Neural cell (in vitro differentiated cells): ENCODE results near the gene STARD5.

Source experiments
- EP300 ChIP-seq: fragments of 450-650 bp; conservative IDR thresholded peaks from 2 replicates; pipeline ENCODE4 v1.6.1; 2014; ENCODE audit warnings: antibody characterized with exemption, mild to moderate bottlenecking, moderate library complexity; ENCODE audit not compliant: poor library complexity, severe bottlenecking
- EZH2 ChIP-seq: fragments of 200-600, 300-800 bp; shearing (Covaris generic), sonication (generic); IDR thresholded peaks from 2 replicates; pipeline ENCODE4 v1.6.1; 2014; ENCODE audit warnings: antibody characterized with exemption, low read length, borderline replicate concordance, mild to moderate bottlenecking; ENCODE audit not compliant: insufficient read depth, poor library complexity, severe bottlenecking
- POLR2AphosphoS5 ChIP-seq: IDR thresholded peaks from 2 replicates; pipeline ENCODE4 v1.6.1; 2012
- RAD21 ChIP-seq: fragments of 450-650 bp; conservative IDR thresholded peaks from 2 replicates; pipeline ENCODE4 v1.6.1; 2014; ENCODE audit warnings: antibody characterized with exemption, mild to moderate bottlenecking, moderate library complexity
- TAF1 ChIP-seq: IDR thresholded peaks from 2 replicates; pipeline ENCODE4 v1.6.1; 2012; ENCODE audit warnings: low read depth
- TF ChIP-seq, protein P1 (sequence below): fragments of 450-650 bp; IDR thresholded peaks from 2 replicates; pipeline ENCODE4 v1.5.1; 2014; ENCODE audit warnings: antibody characterized with exemption, mild to moderate bottlenecking, moderate library complexity; ENCODE audit not compliant: poor library complexity, severe bottlenecking

DNA sequence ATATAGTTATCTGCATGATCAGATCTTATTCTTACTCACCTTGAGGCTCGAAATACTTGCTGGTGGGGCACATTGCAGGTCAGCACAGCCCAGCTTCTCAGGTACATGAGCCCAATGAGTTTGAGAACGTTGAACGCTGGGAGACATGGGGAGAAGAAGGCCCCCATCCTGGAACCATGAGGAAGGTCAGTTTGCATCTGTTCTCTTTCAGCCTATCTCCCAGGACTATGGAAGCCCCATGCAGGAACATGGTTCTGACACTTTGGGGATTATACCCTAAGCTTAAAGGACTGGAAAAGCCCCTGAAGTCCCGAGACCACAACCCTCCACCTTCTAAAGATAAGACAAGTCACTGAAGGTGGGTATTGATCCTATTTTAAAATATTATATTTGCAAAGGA lies 17.4 kb upstream of the STARD5 start:
- TF ChIP-seq, protein P1, sequence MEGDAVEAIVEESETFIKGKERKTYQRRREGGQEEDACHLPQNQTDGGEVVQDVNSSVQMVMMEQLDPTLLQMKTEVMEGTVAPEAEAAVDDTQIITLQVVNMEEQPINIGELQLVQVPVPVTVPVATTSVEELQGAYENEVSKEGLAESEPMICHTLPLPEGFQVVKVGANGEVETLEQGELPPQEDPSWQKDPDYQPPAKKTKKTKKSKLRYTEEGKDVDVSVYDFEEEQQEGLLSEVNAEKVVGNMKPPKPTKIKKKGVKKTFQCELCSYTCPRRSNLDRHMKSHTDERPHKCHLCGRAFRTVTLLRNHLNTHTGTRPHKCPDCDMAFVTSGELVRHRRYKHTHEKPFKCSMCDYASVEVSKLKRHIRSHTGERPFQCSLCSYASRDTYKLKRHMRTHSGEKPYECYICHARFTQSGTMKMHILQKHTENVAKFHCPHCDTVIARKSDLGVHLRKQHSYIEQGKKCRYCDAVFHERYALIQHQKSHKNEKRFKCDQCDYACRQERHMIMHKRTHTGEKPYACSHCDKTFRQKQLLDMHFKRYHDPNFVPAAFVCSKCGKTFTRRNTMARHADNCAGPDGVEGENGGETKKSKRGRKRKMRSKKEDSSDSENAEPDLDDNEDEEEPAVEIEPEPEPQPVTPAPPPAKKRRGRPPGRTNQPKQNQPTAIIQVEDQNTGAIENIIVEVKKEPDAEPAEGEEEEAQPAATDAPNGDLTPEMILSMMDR: no peak
- TF ChIP-seq EZH2: no peak
- TF ChIP-seq POLR2AphosphoS5: no peak
- TF ChIP-seq EP300: no peak
- no peak for TF ChIP-seq RAD21
- no peak for TF ChIP-seq TAF1
